ENCODE data around the gene HK3.

DNA sequence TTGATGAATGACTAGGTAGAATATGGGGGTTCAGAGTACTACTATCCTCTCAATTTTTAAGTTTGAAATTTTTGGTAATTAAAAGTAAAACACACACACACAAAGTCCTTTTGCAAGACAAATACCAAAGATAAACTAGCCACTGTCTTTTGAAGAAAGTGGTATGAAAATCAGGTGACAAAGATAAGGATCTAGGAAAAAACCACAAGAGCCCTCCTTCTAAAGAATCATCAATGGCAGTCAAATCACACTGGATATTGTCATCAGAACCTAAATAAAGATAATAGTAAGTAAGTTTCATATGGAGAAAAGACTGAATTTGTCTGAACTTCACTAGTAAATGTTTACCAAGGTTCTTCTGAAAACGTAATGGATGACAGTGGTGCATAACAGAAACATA is 30.5 kb upstream of the HK3 start:
- TF ChIP-seq EZH2phosphoT487 (IDR thresholded peaks at IDR 0.05) (no peak), EZH2 (IDR thresholded peaks at IDR 0.05) (no peak)
- TF ChIP-seq, protein P1, sequence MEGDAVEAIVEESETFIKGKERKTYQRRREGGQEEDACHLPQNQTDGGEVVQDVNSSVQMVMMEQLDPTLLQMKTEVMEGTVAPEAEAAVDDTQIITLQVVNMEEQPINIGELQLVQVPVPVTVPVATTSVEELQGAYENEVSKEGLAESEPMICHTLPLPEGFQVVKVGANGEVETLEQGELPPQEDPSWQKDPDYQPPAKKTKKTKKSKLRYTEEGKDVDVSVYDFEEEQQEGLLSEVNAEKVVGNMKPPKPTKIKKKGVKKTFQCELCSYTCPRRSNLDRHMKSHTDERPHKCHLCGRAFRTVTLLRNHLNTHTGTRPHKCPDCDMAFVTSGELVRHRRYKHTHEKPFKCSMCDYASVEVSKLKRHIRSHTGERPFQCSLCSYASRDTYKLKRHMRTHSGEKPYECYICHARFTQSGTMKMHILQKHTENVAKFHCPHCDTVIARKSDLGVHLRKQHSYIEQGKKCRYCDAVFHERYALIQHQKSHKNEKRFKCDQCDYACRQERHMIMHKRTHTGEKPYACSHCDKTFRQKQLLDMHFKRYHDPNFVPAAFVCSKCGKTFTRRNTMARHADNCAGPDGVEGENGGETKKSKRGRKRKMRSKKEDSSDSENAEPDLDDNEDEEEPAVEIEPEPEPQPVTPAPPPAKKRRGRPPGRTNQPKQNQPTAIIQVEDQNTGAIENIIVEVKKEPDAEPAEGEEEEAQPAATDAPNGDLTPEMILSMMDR (IDR thresholded peaks at IDR 0.05), result no peak

Measured in neural progenitor cell (in vitro differentiated cells).